Skeletal muscle cell (primary cell): ENCODE results near the gene ENTPD1.
"Not testable (repeated sequence)": the region's sequence is repeated elsewhere in the genome, so short reads cannot be mapped to it uniquely, and the experiment has no call there.

ENCODE experiments used
- DNase-seq: peaks from one replicate; pipeline ENCODE4 v3.0.0-alpha.2; 2010; ENCODE audit warnings: low read depth
- H3K4me3 ChIP-seq: 2 replicates; pipeline ENCODE4 v1.5.1; 2011; ENCODE audit warnings: low read depth, mild to moderate bottlenecking, control low read depth, low read length, moderate library complexity

The ENTPD1 gene

DNA sequence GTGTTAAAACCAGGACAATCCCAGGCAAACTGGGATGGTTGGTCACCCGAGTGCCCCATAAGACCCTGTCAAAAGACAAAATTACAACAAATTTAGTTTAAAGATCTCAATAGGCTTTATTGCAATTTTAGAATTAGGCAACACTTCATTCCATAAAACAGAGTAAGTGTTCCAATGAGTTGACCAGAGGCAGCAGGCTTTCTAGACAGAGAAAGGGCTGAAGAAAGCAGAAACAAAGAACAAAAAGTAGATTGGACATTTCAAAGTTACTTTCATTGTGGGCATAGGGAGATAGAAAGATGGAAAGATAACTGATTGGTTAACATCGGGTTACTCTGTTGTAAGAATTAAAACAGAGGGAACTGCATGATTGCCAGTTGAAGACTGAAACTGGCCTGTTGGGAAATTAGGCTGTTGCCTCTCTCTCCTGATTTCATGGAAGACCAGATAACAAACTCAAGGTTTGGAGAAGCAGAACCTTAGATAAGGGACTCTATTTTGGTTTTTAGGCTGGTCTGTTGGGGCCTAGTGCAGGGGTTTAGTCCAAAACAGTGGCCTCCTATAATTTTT lies 36.3 kb downstream of the ENTPD1 start:
- DNase-seq = no peak
- no peak overlapping the region for H3K4me3 ChIP-seq

DNA sequence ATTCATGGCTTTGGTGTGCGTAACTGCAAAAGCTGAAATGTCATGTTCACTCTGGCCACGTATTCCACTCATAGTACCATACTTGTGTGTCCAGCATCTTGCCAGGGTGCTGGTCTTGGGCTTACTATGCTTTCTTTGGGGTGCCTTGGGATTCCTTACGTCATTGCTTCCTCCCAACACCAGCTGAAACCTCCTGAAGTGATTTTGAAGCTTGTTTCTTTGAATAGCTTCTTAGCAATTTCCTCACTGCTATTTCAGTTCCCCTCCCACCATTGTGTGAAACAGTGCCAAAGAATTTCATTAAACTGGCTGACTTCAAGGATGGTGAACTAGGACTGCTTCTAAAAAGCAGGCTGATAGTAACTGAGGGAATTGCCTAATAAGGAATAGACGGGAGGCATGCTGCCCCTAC lies 36.9 kb downstream of the ENTPD1 start:
- DNase-seq = peak; percentile 73
- no peak overlapping the region for H3K4me3 ChIP-seq

GRCh38 chr10:95793401-95794045 lies 37.6 kb downstream of the ENTPD1 start:
- DNase-seq = no peak
- H3K4me3 ChIP-seq = no peak overlapping the region

DNA sequence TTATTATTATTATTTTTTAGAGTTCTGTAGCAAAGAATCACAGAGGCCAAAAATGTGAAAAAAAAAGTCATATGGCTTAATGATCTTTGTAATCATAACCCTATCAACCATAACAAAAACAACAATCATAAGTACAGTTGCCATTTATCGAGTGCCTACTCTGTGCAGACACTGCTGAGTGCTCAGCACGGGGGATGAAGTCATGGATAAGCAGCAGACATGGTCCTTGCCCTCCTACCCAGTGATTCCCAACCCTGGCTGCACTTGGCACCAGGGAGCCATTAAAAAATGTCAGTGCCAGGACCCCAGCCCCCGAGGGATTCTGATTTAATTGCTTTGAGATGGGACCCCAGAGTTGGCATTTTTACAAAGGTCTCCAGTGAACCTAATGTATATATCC lies 38.2 kb downstream of the ENTPD1 start:
- DNase-seq = no peak
- H3K4me3 ChIP-seq = no peak overlapping the region

DNA sequence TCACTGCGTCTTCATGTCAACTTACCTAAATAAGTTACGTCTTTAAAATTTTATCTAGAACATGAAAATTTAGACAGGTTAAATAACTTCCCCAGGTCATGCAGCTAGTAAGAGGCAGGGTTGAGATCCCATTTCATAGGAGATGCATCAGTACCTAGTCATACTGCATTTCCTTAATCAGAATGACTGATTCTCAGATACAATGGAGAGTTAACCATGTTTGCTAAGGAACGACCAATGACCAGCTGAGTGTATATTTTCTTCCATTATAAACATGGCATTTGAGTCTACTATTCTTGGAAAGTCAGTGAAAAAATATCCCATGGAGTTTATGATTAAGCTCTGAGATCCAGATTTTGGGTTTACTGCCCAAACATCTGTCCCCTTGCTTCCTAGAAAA lies 39.6 kb downstream of the ENTPD1 start:
- H3K4me3 ChIP-seq = no peak overlapping the region

GRCh38 chr10:95796504-95796903 lies 40.5 kb downstream of the ENTPD1 start:
- no peak for DNase-seq
- H3K4me3 ChIP-seq = no peak overlapping the region

More for the DNA sequence above, 39.6 kb downstream of the ENTPD1 start:
- DNase-seq = no peak

DNA sequence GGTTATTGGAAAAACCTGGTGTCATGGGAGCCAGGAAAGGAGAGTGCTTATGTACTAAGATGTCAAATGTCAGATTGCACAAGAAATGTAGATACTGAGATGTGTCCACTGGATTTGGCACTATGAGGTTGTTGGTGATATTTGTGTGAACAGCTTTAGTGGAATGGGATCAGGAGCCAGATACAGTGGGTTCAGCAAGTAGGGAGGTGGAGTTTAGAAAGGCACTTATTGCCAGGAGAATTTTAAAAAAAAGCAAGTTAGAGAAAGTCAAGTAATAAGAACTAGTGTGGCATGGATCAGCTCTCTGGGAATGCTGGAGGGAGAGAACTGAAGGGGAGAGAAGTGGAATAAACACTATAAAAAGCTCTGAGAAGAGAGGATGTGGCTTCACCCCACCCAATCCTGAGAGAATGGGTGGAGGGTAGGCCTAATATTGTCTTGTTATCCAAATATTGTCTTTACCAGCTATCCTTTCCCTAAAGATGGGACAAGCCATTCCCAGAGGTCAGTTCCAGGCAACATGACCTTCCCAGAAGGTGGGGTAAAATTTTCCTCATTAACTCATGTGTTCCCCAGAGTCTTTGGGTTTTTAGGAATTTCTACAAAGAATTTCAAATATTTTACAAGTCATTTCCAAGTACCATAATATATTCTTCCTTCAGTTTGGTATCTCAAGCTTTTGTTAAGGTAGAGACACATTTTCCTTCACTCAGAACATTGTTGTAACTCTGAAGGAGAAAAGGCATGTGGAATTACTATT lies 42.3 kb downstream of the ENTPD1 start:
- H3K4me3 ChIP-seq = no peak overlapping the region
- DNase-seq = no peak

GRCh38 chr10:95800286-95800685 lies 44.3 kb downstream of the ENTPD1 start:
- DNase-seq, H3K4me3 ChIP-seq: not testable (repeated sequence)

GRCh38 chr10:95806687-95807380 lies 50.9 kb downstream of the ENTPD1 start:
- H3K4me3 ChIP-seq, DNase-seq: not testable (repeated sequence)

- not testable (repeated sequence) for H3K4me3 ChIP-seq, DNase-seq
Observed at GRCh38 chr10:95808705-95809308, 52.8 kb downstream of the ENTPD1 start.

DNA sequence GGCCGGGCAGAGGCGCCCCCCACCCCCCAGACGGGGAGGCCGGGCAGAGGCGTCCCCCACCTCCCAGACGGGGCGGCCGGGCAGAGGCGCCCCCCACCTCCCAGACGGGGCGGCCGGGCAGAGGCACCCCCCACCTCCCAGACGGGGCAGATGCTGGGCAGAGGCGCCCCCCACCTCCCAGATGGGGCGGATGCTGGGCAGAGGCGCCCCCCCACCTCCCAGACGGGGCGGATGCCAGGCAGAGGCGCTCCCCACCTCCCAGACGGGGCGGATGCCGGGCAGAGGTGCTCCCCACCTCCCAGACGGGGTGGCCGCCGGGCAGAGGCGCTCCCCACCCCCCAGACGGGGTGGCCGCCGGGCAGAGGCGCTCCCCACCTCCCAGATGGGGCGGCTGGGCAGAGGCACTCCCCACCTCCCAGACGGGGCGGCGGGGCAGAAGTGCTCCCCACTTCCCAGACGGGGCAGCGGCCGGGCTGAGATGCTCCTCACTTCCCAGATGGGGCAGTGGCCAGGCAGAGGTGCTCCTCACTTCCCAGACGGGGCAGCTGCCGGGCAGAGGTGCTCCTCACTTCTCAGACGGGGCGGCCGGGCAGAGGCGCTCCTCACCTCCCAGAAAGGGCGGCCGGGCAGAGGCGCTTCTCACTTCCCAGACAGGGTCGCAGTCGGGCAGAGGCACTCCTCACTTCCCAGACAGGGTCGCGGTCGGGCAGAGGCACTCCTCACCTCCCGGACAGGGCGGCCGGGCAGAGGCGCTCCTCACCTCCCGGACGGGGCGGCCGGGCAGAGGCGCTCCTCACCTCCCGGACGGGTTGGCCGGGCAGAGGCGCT lies 53.6 kb downstream of the ENTPD1 start:
- no peak overlapping the region for H3K4me3 ChIP-seq
- no peak for DNase-seq

- H3K4me3 ChIP-seq = no peak overlapping the region
- DNase-seq = no peak
Observed at GRCh38 chr10:95810198-95810976, 54.4 kb downstream of the ENTPD1 start.

DNA sequence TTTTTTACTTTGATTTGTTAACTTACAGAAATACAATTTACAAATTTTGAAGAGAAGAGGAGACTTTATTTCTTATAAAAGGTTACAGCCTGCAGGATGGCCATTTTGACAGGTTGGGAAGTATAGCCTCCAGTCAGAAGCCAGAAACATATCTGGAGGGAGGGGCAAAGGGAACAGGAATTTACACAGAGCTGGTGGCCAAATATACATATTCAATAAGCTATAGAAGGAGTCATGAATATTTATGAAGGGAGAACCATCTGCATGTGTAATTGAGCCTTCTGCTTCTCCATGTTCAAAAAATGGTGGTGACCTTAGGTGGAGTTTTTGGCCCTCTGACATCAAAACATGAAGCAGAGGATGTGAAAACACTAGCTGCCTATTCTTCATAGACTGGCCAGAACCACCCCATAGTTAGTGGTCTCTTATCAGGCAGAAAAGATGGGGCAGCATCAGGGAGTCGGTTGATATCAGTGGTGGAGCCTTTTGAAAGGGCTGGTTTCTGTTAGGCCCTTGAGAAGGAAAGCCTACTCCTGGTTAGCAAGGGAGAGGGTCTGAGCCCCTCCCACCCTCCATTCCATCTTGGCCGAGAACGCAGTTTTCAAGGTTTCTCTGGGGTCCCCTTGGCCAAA lies 57.2 kb downstream of the ENTPD1 start:
- H3K4me3 ChIP-seq = no peak overlapping the region
- no peak for DNase-seq

- DNase-seq = peak; percentile 87
- no peak overlapping the region for H3K4me3 ChIP-seq
Observed at GRCh38 chr10:95814011-95814727, 58.2 kb downstream of the ENTPD1 start.

- H3K4me3 ChIP-seq = no peak overlapping the region
- DNase-seq = no peak
Observed at GRCh38 chr10:95815133-95815532, 59.2 kb downstream of the ENTPD1 start.

DNA sequence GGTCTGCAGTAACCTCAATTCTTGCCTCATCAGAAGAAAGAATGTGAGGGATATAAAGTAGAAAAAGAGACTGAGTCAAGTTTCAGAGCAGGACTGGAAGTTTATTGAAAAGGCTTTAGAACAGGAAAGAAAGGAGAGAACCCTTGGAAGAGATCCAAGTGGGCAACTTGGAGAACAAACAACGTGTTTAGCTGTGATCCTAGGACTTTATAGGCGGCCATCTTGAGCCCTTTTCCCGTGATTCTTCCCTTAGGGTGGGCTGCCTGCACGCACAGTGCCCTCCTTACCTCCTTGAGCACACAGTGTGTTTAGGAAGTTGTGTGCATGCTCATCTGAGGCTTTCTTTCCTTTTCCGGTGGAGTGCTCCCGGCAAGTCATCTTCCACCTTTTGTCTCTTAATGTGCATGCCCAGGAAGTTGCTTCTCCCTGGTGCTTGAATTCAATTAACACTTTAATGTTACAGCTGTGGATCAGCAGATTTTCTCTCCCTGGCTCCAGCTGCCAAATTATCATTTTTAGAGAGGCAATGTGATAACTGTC lies 59.8 kb downstream of the ENTPD1 start:
- no peak for DNase-seq
- H3K4me3 ChIP-seq = no peak overlapping the region

GRCh38 chr10:95818010-95818409 lies 62.0 kb downstream of the ENTPD1 start:
- H3K4me3 ChIP-seq = no peak overlapping the region
- no peak for DNase-seq
